Urinary bladder (tissue), 4 donors: Measurements from ENCODE around the gene APH1B. TPM values are rescaled to one million over a fixed set of nuclear protein-coding genes. Genes with fewer than 3 reads are reported as not detected.

ENCODE experiments used
- DNase-seq: peaks from one replicate; pipeline ENCODE4 v3.0.0-alpha.2; 2015; ENCODE audit errors: extremely low spot score
- H3K27ac ChIP-seq: one replicate; pipeline ENCODE4 v1.5.1; 2013; ENCODE audit warnings: low read depth, mild to moderate bottlenecking, moderate library complexity
- H3K36me3 ChIP-seq: one replicate; pipeline ENCODE4 v1.6.1; 2013; ENCODE audit warnings: mild to moderate bottlenecking, moderate library complexity; ENCODE audit not compliant: insufficient read depth
- H3K4me1 ChIP-seq: one replicate; pipeline ENCODE4 v1.6.1; 2013; ENCODE audit warnings: mild to moderate bottlenecking, moderate library complexity; ENCODE audit not compliant: insufficient read depth
- H3K4me3 ChIP-seq: one replicate; pipeline ENCODE4 v1.5.1; 2013; ENCODE audit warnings: low read depth, low read length
- WGBS: extraction: QIAGEN DNeasy Blood & Tissue Kit; methylation state at CpG from one replicate; pipeline ENCODE4 v1.1.7; 2013; 5-methylcytosine and 5-hydroxymethylcytosine counted together
- polyA plus RNA-seq: library from polyadenylated mRNA; stranded (reverse); fragments of 200-250 nt; gene quantifications from one replicate; pipeline ENCODE4 v1.2.3, GENCODE V29; 2013
- total RNA-seq: library from RNA; depleted of rRNA; stranded (reverse); fragments of >200 nt; gene quantifications from one replicate; pipeline ENCODE4 v1.2.3, GENCODE V29; 2014
- donor health status: healthy with polysubstance abuse.
- donor health status: healthy.

APH1B gene
- total and polyA plus RNA-seq, 2 donors = 10.9 to 20.2 TPM

GRCh38 chr15:63349156-63349555 lies 71.8 kb downstream of the APH1B start:
- Histone ChIP-seq H3K4me1 (no peaks in the 10 kb centered on the region), H3K27ac (no peak overlapping the region), H3K36me3 (no peaks in the 10 kb centered on the region), H3K4me3 (no peak overlapping the region)
- DNase-seq = no peak
- WGBS = 90% methylated on average over 6 of the region's 6 CpGs

- no peak for DNase-seq
- WGBS = 88% methylated on average over 5 of the region's 5 CpGs
- Histone ChIP-seq H3K36me3 (no peaks in the 10 kb centered on the region), H3K27ac (no peak overlapping the region), H3K4me3 (no peak overlapping the region), H3K4me1 (no peaks in the 10 kb centered on the region)
Observed at GRCh38 chr15:63349621-63350020, 72.2 kb downstream of the APH1B start.

DNA sequence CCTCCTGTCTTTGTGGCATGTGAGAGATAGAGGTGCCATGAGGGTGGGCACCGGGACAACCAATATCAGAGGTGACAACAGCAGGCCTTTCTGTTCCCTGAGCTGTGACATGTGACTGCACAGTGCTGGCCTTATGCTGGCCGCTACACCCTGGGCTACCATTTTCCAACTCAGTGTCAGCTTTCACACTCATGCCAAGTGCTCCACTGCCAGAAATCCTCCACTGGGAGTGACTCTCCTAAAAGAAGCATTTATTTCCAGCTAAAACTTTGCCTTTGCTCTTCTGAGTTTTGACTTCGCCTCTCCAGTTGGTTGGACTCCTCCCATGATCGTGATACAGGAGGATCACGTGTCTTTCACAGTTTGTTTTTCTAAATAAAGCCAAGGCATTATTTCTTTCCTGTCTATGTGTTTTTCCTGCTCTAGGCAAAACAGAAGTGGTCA lies 72.8 kb downstream of the APH1B start:
- 58% methylated on average over 5 of the region's 5 CpGs for WGBS
- DNase-seq = no peak
- no peaks in the 10 kb centered on the region for H3K4me1 ChIP-seq
- no peak overlapping the region for H3K4me3 ChIP-seq
- no peaks in the 10 kb centered on the region for H3K36me3 ChIP-seq
- H3K27ac ChIP-seq = peak overlapping the region; percentile 46

- WGBS = 83% methylated on average over 4 of the region's 4 CpGs
- Histone ChIP-seq H3K4me3 (no peak overlapping the region), H3K4me1 (no peaks in the 10 kb centered on the region), H3K36me3 (no peaks in the 10 kb centered on the region), H3K27ac (no peak overlapping the region)
- DNase-seq = no peak
Observed at GRCh38 chr15:63351170-63351569, 73.8 kb downstream of the APH1B start.

DNA sequence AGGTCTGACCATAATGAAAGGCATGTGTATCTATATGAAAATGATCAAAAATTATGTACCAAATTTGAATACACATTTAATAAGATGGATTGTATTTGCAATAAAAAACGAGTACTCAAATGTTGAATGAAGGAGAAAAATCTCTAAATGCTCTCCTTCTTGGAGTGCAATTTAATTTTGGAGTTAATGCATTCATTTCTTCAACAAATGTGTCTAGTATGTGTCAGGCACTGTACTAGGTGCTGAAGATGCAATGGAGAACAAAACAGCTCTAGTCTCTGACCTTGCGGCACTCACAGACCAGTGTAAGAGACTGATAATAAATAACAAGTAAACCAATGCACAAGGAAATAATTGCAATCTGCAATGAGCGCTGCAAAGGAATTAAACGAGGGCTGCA lies 75.4 kb downstream of the APH1B start:
- WGBS = 91% methylated on average over 4 of the region's 4 CpGs
- no peak overlapping the region for H3K27ac ChIP-seq
- DNase-seq = no peak

DNA sequence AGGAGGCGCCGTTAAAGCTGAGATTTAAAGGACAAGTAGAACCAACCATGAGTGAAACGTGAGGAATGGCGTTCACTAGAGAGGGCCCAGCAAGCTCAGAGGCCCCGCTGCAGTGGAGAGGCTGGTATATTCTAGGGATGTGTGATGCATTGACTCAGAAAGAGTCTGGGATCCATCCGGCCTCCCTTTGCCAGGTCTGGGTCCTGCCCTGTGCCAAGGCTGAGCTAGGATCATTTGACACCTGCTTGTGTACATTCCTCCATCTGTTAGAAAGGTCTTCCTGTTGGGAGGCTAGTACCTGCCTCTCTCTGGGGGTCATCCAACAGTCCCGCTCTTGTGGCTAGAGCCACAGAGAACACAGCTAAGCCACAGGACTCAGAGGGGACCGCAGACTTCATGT lies 75.9 kb downstream of the APH1B start:
- Histone ChIP-seq H3K27ac (no peak overlapping the region), H3K4me1 (no peaks in the 10 kb centered on the region), H3K4me3 (no peak overlapping the region), H3K36me3 (no peaks in the 10 kb centered on the region)
- 80% methylated on average over 8 of the region's 8 CpGs for WGBS
- DNase-seq = no peak

More for the DNA sequence above, 75.4 kb downstream of the APH1B start:
- H3K36me3 ChIP-seq = no peaks in the 10 kb centered on the region
- H3K4me3 ChIP-seq = no peak overlapping the region
- H3K4me1 ChIP-seq = no peaks in the 10 kb centered on the region

- no peak overlapping the region for H3K27ac ChIP-seq
- H3K4me3 ChIP-seq = no peak overlapping the region
- no peaks in the 10 kb centered on the region for H3K36me3 ChIP-seq
- H3K4me1 ChIP-seq = no peaks in the 10 kb centered on the region
- DNase-seq = no peak
- 76% methylated on average over 5 of the region's 5 CpGs for WGBS
Observed at GRCh38 chr15:63353887-63354286, 76.5 kb downstream of the APH1B start.

- no peak overlapping the region for H3K4me3 ChIP-seq
- no peaks in the 10 kb centered on the region for H3K4me1 ChIP-seq
- no peak for DNase-seq
- WGBS = 74% methylated on average over 22 of the region's 22 CpGs
- H3K27ac ChIP-seq = no peak overlapping the region
- H3K36me3 ChIP-seq = no peaks in the 10 kb centered on the region
Observed at GRCh38 chr15:63354821-63355650, 77.6 kb downstream of the APH1B start.

DNA sequence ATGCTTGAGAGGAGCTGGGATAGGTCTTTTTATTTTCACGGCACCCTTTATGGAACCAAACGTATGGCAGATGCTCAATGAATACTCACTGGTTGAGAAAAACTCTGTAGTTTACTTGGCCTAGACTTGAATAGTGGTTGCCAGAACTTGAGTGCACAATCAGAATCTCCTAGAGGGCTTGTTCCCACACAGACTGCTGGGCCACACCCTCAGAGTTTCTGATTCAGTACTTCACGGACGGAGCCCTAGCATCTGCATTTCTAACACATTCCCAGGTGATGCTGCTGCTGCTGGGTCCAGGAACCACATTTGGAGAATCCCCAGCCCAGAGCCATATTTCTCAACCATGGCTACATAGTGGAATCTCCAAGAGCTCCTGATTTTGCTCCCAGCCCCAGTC lies 79.7 kb downstream of the APH1B start:
- Histone ChIP-seq H3K4me3 (no peak overlapping the region), H3K36me3 (no peaks in the 10 kb centered on the region), H3K27ac (no peak overlapping the region), H3K4me1 (no peaks in the 10 kb centered on the region)
- DNase-seq = no peak
- WGBS = 68% methylated on average over 4 of the region's 4 CpGs

- Histone ChIP-seq H3K4me3 (no peak overlapping the region), H3K4me1 (no peaks in the 10 kb centered on the region), H3K36me3 (no peaks in the 10 kb centered on the region), H3K27ac (no peak overlapping the region)
- WGBS = 79% methylated on average over 3 of the region's 3 CpGs
- DNase-seq = no peak
Observed at GRCh38 chr15:63357731-63358130, 80.3 kb downstream of the APH1B start.

DNA sequence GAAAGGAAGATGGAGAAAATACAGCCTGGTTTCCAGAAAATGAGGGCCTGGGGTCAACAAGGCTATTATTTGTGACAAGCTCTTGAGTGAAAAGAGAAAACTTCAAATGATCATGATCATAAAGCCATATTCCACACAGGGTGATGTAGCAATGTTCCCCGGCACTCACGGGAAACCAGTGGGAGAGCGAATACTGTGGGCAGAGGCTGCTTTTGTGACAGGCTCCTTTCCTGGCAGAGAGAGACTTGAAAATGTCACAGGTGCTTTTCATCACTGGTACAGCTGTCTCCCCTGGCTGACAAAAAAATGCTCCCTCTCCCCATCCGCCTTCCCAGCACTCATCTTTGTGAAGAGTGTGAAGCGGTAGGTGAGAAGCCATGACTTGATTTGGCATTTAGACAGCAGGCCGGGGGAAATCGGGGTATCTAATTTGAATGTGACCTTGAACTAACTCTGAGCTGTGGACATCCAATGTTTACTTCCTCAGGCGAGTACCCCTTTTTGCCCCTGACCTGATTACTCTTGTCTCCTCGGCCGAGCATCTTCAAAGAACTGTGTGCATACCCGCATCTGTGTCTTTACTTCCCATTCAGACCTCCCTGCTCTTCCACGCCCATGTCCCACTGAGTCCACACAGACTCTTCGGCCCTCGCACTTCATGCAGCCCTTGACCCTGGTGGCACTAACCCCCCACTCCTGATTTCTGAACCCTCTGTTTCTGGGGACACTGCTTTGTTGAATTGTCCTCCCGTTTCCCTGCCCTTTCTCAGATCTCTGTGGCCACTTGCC lies 81.0 kb downstream of the APH1B start:
- Histone ChIP-seq H3K4me3 (no peak overlapping the region), H3K36me3 (no peaks in the 10 kb centered on the region), H3K4me1 (no peaks in the 10 kb centered on the region), H3K27ac (no peak overlapping the region)
- WGBS = 91% methylated on average over 15 of the region's 15 CpGs
- DNase-seq = no peak
